Measurements from ENCODE around the gene IQGAP1. TPM values are rescaled to one million over a fixed set of nuclear protein-coding genes. Genes with fewer than 3 reads are reported as not detected.
A peak's percentile ranks its signal among the peaks of the same experiment; 100 is the strongest.

The IQGAP1 gene
- total RNA-seq, 1 donor from 2014 or later: 10.9 TPM

DNA sequence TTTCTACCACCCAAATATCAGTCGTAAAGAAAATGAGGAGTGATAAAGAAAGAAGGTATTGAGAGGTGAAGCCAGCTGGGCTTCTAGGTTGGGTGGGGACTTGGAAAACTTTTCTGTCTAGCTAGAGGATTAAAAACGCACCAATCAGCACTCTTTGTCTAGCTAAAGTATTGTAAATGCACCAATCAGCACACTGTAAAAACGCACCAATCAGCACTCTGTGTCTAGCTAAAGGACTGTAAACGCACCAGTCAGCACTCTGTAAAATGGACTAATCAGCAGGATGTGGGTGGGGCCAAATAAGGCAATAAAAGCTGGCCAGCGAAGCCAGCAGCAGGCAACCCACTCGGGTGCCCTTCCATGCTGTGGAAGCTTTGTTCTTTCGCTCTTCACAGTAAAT, 13.0 kb upstream of the IQGAP1 start:
- no peak for DNase-seq (ENCODE audit: low spot score)
- no peak for ATAC-seq

DNA sequence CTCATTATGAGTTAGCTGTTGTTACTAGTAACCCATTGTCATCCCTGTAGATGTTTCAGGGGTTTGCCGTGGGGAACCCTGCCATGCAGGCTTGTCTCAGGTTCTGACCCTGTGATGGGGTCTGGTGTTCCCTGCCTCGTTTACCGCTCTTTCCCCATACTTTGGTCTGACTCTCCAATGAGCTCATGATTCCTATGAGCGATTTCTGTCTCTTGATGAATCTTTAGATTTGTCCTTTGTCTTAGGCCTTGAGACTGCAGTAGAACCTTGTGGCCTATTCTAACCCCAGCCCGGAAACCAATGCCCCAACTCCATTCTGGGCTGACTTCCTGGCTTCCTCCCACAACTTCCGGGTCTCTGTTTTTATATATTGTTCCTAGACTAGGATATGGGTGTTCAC, 11.3 kb upstream of the IQGAP1 start:
- DNase-seq (ENCODE audit: low spot score): no peak
- no peak for ATAC-seq

DNA sequence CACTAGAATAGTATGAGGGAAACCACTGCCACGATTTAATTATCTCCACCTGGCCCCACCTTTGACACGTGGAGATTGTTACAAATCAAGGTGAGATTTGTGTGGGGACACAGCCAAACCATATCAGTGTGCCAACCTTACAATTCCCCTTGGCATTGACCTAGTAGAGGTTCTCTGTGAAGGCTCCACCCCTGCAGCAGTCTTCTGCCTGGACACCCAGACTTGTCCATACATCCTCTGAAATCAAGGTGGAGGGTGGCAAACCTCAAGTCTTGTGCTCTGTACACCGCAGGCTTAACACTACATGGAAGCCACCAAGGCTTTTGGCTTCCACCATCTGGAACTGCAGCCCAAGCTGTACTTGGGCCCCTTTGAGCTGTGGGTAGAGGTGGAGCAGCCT, 8.8 kb upstream of the IQGAP1 start:
- DNase-seq (ENCODE audit: low spot score) (no peak), ATAC-seq (no peak)

DNA sequence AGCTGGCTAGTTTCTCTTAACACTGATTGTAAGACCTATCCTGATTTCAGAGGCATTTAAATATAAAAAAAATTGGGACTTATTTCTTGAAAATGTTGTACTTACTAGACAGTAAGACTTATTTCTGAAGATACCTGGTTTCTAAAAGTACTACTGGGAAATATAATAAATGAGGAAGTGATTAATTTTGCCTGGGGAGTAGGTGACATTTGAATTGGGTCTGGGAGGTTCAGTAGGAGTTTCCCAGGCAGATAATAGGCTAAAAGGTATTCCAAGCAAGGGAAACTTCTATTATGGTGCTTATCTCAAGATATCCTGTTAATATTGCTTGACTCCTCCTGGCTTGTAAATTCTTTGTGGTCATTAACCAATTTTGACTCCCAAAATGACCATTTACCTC, 6.5 kb upstream of the IQGAP1 start:
- no peak for ATAC-seq

DNA sequence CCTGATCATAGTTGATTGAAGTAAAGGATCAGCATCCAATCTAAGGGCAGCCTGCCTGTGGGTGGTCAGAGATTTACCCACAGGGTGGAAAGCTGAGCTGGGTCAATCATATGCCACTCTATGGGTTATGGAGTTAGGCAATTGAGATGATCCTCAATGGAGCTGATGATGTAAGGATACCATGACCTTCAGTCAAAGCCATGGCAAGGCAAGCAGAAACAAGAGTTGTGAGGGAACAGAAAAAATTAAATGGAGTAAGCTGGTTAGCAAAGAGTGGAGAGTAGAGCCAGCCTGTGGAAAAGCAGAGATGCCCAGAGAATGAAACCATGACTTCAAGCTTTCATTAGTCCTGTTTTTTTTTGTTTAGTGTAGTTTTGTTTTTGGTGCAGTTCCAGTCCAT, 5.7 kb upstream of the IQGAP1 start:
- ATAC-seq (no peak), DNase-seq (ENCODE audit: low spot score) (no peak)

More for the DNA sequence above, 6.5 kb upstream of the IQGAP1 start:
- no peak for DNase-seq (ENCODE audit: low spot score)

DNA sequence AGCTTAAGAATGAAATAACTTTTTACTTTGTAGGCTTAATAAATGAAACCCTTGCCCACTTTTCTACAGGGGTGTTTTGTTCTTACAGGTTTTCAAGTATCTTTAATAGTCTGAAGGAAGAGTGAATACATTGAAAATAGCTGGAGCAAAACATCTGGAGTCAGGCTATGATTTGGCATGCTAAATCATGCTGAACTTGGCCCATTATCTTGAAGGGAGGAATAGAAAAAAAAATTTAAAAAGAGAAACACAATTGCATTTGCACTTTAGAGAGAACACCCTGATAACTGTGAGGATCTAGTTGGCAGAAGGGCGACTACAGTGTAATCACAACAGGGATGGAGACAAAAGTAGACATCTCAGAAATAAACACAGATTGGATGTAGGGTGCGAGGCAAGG, 1.8 kb upstream of the IQGAP1 start:
- DNase-seq (ENCODE audit: low spot score): no peak
- no peak for ATAC-seq

DNA sequence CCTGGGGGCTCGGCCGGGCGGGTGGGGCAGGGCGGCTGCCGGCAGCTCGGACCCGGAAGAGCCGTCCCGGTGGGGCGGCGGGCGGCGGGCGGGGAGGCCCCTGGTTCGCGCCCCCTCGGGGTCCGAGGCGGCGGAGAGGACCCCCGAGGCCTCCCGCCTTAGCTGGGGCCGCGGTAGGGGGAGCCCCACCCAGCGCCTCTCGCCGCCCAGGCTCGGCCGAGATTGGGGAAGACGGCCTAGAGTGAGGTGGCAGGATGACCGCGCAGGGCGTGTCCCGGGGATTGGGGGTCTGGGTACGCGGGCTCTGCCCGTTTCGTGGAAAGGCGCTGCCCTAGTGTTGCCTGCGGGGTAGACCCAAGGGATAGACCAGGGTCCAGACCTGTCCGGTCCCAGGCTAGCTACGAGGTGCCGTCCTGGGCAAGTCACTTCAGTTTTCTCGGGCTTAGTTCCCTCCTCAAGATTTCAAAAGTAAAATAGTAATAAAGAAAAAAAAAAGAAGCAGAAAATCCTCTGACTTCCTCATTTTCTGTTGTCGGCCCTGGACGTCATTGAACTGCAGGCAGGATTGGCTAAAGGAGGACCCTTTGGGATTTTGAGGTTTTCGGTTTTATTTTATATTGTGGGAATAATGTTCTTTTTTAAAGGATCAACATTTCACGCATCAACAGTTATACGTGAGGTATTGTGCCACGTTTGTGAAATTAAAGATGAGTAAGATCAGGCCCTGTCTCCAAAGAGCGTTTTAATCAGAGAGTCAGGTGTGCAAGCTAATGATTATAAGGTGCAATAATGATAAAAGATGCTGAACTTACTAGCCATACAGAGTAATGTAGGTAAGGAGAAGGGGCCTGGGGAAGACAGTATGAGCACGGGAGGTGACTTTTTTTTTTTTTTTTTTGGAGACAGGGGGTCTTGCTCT, 679 bp downstream of the IQGAP1 start:
- DNase-seq (ENCODE audit: low spot score): peak; percentile 69

DNA sequence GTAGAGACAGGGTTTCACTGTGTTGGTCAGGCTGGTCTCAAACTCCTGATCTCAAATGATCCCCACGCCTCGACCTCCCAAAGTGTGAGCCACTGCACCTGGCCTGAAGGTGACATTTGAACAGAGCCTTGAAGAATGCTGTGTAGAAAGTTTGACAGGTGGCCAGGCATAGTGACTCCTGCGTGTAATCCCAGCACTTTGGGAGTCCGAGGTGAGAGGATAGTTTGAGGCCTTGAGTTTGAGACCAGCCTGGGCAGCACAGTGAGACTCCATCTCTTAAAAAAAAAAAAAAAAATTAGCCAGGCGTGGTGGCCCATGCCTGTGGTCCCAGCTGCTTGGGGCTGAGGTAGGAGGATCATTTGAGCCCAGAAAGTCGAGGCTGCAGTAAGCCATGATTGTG, 1.5 kb downstream of the IQGAP1 start:
- no peak for DNase-seq (ENCODE audit: low spot score)
- no peak for ATAC-seq

More for the DNA sequence above, 679 bp downstream of the IQGAP1 start:
- ATAC-seq: peak; percentile 44

DNA sequence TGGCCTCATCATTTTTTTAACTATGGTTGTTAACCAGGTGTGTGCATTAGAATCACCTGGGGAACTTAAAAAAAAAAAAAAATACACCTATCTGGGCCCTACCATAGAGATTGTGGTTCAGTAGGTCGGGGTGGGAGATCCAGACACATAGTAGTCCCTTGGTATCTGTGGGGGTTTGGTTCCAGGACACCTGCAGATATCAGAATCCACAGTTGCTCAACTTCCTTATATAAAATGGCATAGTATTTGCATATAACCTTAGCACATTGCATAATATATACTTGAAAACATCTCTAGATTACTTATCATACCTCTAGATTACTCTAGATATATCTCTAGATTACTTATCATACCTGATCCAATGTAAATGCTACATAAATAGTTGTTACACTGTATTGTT, 5.0 kb downstream of the IQGAP1 start:
- ATAC-seq (no peak), DNase-seq (ENCODE audit: low spot score) (no peak)

DNA sequence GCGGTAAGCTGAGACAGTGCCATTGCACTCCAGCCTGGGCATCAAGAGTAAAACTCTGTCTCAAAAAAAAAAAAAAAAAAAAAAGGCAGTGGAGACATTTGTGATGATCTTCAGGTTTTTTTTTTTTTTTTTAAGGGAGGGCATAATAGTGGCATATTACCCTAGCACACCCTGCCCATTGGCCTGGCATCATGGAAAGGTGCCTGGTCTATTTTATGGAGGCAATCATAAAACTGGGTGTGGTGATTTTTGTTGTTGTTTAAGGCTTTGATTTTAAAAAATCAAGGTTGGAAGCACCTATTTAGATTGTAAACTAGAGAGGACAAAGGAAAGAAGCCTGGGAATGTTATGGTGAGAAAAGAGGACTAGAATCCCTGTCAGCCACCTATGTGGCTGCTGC, 6.0 kb downstream of the IQGAP1 start:
- no peak for ATAC-seq
- DNase-seq (ENCODE audit: low spot score): no peak

DNA sequence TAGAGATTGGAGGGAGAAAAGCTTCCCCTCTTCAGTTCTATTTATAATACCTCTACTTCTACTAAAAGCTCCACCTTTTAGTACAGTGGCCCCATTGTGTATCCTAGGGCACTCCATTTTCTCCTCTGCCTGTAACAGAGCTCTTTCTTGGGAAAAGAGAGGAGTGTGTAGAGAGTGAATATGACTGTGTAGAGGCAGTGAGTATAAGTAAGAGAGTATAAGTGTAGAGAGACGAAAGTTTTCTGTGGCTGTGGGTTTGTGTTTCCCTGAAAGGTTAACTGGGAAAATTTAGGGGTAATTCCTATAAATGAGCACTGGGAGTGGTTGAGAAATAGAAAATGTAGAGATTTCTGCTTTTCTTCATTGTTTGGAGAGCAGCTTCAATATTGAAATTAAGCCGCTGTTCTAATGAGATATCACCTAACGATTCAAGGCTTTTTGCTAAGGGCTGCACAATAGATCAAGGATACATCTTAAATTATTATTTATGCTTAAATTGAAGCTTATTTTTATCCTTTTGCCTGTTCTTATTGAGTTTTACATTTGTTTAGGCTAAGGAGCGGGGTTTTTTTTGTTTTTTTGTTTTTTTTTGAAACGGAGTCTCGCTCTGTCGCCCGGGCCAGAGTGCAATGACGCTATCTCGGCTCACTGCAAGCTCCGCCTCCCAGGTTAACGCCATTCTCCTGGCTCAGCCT, 6.9 kb downstream of the IQGAP1 start:
- no peak for ATAC-seq
- no peak for DNase-seq (ENCODE audit: low spot score)

DNA sequence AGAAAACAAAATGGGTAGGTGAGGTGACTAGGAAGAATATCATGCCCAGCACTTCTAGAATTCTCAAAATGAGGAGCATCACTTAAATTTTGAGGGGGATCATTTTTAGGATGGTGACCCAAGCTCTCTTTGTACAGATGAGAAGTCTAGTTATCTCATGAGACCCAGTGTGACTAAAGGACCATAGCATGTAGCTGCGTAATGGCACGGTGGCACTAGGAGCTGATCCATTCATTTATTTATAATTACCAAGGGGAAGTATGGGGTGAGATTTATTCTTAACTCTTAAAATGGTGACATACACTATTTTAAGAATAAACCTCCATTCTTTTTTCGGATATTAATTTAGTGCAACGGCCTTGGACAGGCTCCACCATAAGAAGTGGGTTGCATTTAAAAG, 8.3 kb downstream of the IQGAP1 start:
- no peak for DNase-seq (ENCODE audit: low spot score)

DNA sequence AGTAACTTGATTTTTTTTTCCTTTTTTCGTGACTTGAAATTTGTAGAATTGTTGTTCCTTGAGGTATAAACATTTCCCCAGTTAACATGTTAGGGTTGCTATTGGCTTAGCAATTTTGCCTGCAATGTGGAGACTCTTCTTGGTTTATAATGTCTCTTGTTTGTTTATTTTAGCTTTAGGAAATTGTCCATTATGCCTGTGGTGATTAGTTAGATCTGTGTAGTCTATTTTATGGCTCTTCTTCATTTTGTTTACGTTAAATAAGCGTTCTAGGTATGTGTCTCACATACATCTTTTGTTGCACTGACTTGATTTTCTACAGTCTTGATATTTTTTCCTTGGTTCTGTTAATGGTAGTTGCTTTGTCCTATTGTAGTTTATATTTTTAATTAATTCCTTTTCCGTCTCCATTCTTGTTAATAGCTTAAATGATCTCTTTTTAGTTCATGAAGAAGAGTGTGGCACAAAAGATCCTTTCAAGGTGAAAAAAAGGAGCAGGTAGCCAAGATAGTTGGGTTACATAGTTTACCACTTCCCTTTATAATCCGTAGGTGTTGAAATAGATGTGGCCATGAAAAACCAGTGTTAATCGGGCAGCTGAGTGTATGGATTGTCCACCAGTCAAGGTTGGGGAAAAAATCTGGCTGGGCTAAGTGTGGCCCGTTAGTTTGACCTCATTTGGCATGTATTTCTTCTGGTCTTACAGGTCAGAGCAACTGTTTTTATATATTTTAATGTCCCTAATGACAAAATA, 12.1 kb downstream of the IQGAP1 start:
- DNase-seq (ENCODE audit: low spot score) (no peak), ATAC-seq (no peak)

More for the DNA sequence above, 8.3 kb downstream of the IQGAP1 start:
- no peak for ATAC-seq

DNA sequence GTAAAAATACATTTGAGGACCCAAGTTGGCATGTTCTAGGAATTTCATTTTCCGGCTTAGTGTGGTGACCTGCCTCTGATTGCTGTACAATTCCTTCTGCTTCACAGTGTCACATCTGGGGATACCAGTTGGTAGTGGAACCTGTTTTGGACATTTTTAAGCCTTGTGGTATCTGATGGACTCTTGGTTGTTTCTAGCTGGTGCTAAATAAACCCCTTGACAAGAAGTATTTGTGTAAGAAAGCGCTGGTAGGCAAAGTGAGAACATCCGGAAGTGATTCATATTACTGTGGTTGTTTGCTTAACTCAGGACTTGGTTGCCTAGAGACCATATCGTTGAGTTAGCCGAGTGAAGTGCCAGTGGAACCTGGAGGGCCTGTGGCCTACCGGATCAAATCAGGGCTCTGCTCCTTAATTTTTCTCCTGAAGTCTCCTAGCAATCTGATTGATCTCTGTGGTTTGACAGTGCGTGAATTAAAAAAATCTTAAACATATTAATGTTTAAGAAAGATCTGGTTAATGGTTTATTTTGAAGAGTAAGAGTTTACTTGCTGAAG, 12.8 kb downstream of the IQGAP1 start:
- ATAC-seq (peak; percentile 91), DNase-seq (ENCODE audit: low spot score) (no peak)

DNA sequence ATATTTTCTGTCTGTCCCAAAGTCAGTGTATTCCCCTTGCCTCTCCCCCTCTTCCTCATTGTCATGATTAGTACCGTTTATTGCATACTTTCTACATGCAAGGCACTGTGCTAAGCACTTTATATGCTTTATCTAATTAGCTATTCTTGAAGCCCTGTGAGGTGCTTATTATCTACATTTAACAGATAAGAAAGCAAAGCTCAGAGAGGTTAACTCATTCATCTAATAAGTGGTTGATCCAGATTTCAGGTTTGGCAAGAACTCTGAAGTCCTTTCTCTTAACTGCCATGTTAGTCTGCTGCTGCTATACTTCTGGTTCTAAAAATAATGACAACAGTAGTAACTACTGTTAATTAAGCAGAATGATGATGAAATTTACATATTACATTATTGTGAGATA, 13.5 kb downstream of the IQGAP1 start:
- ATAC-seq (no peak), DNase-seq (ENCODE audit: low spot score) (no peak)

DNA sequence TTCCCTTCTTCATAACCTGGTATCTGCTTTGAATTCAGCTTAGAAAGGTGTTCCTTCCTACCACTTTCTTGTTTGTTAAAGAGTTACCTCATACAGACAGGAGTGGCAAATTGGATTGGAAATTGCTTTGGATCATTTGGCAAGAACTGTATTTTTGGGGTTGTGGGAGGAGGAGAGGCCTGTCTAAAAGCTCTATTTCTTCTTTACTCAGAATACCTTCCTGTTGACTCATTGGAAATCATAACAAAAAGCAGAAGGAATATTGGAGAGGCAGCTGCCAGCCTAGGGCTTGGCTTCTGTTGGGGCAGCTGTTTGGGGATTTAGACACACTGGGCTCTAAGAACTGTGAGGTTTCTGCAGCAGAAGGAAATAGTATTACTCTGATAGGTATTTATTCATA, 14.2 kb downstream of the IQGAP1 start:
- DNase-seq (ENCODE audit: low spot score): no peak
- peak; percentile 43 for ATAC-seq

DNA sequence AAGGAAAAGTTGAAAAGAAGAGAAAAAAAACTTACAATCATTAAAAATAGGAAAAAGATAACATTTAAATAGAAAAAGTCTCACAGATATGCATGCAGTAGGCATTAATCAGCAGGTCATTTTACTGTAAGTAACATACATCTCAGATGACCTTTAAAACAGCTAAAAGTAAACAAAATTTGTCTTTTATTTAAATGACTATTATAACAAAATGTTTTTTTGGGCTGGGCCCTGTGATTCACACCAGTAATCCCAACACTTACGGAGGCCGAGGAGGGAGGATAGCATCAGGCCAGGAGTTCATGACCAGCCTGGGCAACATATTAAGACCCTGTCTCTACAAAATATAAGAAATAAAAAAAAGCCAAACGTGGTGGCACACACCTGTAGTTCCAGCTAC, 14.7 kb downstream of the IQGAP1 start:
- DNase-seq (ENCODE audit: low spot score) (no peak), ATAC-seq (no peak)

DNA sequence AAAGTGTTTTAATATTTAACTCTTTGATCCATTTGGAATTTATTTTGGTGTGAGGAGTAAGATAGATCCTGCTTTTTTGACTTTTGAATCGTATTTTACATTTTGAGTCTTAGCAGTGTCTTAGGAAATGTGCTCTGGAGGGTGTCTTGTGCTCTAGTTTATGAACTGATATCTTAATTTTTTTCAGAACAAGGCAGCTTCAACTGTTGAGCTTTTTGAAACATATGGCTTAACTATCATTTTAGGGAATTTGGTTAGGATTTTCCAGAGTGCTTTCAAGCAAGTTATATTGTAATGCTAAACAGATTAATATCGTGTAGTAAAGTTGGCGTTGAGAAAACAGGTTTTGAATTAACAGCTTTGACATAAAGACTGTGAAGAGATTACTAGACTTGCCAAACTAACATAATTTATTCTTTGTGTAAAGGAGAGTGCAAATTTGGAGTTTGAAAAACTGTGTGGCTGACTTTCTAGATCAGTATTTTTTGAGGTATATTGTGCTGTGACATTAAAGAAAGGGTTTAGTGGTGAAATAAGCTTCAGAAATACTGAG, 17.1 kb downstream of the IQGAP1 start:
- DNase-seq (ENCODE audit: low spot score): no peak
- no peak for ATAC-seq

DNA sequence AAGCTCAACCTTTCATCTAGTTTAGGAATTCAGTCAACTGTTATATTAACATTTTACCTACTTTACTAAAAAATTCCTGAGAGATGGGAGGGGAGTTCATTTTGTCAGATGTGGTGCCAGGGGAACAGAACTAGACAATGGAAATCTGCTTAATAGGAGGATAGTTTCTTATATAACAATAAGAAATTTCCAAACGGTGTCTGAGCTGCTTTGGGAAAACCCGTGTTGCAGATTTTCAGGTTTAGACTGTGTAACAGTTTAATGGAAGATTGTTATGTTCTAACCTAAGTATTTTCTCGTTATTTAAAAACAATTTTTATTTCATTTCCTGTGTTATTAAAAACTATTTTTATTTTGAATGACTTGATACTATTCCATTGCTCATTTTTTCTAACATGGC, 19.3 kb downstream of the IQGAP1 start:
- DNase-seq (ENCODE audit: low spot score) (no peak), ATAC-seq (no peak)

DNA sequence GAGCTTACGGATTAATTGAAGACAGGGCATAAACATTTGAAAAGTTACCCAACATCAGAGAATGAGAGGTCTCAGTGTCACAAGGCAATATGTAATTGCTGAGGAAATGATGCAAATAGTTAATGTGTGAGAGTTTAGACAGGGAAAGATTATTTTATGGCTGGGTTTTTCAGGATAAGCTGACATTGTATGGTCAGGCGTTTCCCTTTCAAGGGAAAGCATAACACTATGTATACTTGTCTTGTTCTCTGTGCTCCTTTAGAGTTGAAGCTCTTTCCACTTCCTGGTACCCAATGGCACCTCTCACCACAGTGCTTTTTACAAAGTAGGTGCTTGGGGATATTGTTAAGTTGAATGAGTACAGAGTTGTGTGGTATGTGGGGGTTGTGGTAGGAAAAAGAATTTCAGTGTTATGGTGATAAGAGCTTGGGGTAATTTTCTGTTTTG, 19.9 kb downstream of the IQGAP1 start:
- DNase-seq (ENCODE audit: low spot score) (no peak), ATAC-seq (no peak)

DNA sequence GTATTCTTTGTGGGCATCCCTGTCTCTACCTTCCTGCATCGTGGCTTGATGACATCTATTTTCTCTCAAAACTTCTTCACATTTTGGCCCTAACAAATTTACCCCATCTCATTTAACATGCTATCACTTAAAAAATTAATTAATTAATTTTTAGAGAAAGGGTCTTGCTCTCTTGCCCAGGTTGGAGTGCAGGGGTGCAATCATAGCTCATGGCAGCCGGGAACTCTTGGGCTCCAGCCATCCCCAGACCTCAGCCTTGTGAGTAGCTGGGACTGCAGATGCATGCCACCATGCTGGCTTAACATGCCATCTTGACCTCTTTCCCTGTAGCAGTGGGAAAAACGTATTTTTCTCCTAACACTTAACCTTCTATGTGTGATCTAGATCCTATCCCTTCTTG, 20.6 kb downstream of the IQGAP1 start:
- no peak for ATAC-seq
- no peak for DNase-seq (ENCODE audit: low spot score)

Data from left lobe of liver (tissue), 2 donors.